ENCODE data around the gene PAX2. TPM values are rescaled to one million over a fixed set of nuclear protein-coding genes. Genes with fewer than 3 reads are reported as not detected.
A peak's percentile ranks its signal among the peaks of the same experiment; 100 is the strongest.

Gene PAX2
- total RNA-seq, 1 donor from 2014 or later = 4.4 TPM

DNA sequence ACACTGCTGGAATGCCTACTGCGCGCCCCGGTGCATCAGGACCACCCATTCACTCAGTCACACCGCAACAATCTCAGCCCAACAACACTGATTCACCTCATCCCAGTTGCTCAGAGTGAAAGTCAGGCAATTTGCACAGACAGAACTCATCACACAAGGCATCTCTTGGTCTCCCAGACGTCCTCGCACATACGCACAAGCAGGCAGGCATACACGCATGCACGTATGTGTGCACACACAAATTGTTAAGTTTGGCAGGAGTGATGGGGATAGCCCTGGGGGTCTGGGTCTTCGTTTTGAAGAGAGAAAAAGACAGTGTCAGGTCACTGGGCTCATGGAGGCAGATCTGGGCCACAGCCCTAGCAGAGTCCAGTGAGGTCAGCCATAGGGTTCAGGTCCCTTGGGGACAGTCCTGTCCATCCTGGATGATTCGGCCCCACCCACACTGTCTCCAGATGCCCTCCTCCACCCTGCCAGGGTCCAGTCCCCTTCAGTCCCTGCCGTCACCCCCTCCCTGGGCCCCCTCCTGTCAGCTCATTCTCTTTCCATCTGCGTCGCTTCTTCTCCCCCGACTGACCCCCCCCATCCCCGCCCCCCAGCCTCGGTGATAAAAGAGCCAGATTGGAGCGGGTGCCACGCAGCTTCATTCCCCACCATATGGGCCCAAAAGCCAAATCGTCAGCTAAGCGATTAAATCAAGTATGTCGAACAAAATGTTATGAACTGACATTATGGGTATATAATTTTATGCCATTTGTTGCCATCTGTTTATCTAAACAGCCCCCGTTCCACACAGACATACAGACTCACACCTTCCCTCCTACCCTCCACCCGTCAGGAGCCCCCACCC, 118.9 kb downstream of the PAX2 start:
- Mint-ChIP-seq H3K36me3 (no peaks in the 10 kb centered on the region), H3K27me3 (peaks cover 81% of the 10 kb centered on the region), H3K4me1 (ENCODE audit: unreplicated experiment) (peaks cover 22% of the 10 kb centered on the region), H3K27ac (no peak overlapping the region), H3K9me3 (no peaks in the 10 kb centered on the region), H3K4me3 (no peak overlapping the region)
- TF ChIP-seq, protein P1, sequence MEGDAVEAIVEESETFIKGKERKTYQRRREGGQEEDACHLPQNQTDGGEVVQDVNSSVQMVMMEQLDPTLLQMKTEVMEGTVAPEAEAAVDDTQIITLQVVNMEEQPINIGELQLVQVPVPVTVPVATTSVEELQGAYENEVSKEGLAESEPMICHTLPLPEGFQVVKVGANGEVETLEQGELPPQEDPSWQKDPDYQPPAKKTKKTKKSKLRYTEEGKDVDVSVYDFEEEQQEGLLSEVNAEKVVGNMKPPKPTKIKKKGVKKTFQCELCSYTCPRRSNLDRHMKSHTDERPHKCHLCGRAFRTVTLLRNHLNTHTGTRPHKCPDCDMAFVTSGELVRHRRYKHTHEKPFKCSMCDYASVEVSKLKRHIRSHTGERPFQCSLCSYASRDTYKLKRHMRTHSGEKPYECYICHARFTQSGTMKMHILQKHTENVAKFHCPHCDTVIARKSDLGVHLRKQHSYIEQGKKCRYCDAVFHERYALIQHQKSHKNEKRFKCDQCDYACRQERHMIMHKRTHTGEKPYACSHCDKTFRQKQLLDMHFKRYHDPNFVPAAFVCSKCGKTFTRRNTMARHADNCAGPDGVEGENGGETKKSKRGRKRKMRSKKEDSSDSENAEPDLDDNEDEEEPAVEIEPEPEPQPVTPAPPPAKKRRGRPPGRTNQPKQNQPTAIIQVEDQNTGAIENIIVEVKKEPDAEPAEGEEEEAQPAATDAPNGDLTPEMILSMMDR (conservative IDR thresholded peaks at IDR 0.05) = no peak
- no peak for DNase-seq (ENCODE audit: extremely low spot score, unreplicated experiment)

DNA sequence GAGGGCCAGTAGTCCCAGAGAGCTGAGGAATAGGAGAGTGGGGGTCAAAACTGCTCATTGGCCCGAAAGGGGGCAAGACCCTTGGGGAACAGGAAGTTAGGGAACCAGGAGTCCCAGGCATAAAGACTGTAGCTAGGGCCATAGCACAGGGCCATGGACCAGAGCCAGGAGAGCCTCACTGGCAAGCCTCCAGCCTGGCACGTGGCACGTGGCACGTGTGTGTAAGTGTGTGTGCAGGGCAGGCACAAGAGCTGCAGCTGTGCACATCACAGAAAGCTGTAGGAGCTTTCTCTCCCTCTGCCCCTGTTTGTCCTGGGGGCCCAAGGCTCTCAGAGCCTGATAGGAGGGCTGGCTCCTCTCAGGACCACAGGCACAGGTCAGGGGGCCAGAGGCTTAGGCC, 119.6 kb downstream of the PAX2 start:
- TF ChIP-seq, protein P1 (conservative IDR thresholded peaks at IDR 0.05) = no peak
- DNase-seq (ENCODE audit: extremely low spot score, unreplicated experiment) = no peak
- peaks cover 80% of the 10 kb centered on the region for H3K27me3 Mint-ChIP-seq

DNA sequence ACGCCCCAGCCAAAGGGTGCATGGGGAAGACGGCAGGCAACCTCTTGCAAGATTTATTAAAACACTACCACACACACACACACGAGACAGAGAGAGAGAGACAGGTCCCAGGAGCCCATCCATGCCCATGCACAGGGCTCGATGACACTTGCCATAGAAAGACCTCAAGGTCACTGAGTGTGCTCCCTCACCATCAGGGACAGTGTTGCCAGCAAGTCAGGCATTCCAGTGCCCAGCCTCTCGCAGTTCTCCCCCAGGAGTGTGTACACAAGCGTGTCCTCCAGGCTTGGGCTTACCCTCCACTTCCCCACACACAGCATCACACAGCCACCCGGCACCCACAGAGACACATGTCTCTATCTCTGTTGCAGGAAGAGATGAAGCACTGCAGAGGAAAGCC, 120.6 kb downstream of the PAX2 start:
- peaks cover 37% of the 10 kb centered on the region for H3K4me1 Mint-ChIP-seq (ENCODE audit: unreplicated experiment)
- peaks cover 71% of the 10 kb centered on the region for H3K27me3 Mint-ChIP-seq
- no peaks in the 10 kb centered on the region for H3K36me3 Mint-ChIP-seq
- no peak overlapping the region for H3K27ac Mint-ChIP-seq
- TF ChIP-seq, protein P1 (conservative IDR thresholded peaks at IDR 0.05) = no peak
- peak overlapping the region; percentile 39 for H3K4me3 Mint-ChIP-seq
- H3K9me3 Mint-ChIP-seq = no peaks in the 10 kb centered on the region
- no peak for DNase-seq (ENCODE audit: extremely low spot score, unreplicated experiment)

More for the DNA sequence above, 119.6 kb downstream of the PAX2 start:
- H3K9me3 Mint-ChIP-seq = no peaks in the 10 kb centered on the region
- no peaks in the 10 kb centered on the region for H3K36me3 Mint-ChIP-seq
- no peak overlapping the region for H3K4me3 Mint-ChIP-seq
- H3K27ac Mint-ChIP-seq = no peak overlapping the region
- H3K4me1 Mint-ChIP-seq (ENCODE audit: unreplicated experiment) = peaks cover 29% of the 10 kb centered on the region

DNA sequence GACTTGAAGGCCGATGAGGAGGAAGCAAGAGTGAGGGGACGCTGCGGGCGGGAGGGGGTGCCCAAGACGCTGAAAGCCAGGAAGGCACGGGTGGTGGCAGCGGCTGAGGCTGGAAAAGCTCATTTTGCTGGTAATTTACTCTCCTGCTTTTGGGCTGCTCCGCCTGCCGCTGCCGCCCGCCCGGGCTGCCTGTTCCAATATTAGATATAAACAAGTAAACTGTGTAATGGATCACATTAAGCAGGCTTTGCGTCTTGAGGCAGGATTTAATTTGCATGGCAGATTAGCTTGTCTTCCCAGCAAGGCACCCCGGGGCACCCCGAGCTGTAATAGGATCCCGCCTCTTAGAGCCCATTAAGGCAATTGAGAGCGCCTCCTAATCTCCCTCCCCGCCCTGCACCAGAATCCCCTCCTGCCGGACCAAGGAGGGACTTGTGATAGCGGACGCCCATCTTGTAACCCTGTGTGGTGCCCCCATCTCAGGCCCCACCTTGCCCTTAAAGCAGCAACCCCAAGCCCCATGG, 121.3 kb downstream of the PAX2 start:
- H3K4me3 Mint-ChIP-seq = peak overlapping the region; percentile 39
- no peaks in the 10 kb centered on the region for H3K36me3 Mint-ChIP-seq
- peaks cover 65% of the 10 kb centered on the region for H3K27me3 Mint-ChIP-seq
- H3K27ac Mint-ChIP-seq = no peak overlapping the region
- no peak for DNase-seq (ENCODE audit: extremely low spot score, unreplicated experiment)
- peaks cover 39% of the 10 kb centered on the region for H3K4me1 Mint-ChIP-seq (ENCODE audit: unreplicated experiment)
- H3K9me3 Mint-ChIP-seq = no peaks in the 10 kb centered on the region
- TF ChIP-seq, protein P1 (conservative IDR thresholded peaks at IDR 0.05) = no peak

DNA sequence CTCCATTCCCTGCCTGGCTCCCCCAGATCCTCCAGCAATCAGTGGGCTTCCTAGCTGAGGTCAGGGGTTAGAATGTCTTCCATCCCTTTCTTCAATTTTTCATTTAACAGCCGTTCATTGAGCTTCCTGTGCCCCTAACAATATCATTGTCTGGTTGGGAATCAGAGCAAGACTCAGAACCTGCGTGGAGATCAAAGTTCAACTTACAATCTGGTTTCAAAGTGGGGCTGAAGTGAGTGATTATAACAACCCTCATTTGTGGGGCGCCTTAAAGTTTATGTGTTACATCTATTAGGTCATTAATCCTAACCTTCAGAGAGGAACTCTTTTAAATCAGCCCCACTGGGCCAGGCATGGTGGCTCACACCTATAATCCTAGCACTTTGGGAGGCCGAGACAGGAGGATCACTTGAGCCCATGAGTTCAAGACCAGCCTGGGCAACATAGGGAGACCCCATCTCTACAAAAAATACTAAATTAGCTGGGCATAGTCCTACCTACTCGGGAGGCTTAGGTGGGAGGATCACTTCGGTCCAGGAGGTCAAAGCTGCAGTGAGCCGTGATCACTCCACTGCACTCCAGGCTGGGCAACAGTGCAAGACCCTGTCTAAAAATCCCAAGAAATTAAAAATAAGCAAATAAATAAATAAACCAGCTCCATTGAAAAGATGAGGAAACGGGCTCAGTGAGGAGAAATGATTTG, 122.0 kb downstream of the PAX2 start:
- no peaks in the 10 kb centered on the region for H3K9me3 Mint-ChIP-seq
- H3K27ac Mint-ChIP-seq = no peak overlapping the region
- H3K36me3 Mint-ChIP-seq = no peaks in the 10 kb centered on the region
- no peak overlapping the region for H3K4me3 Mint-ChIP-seq
- TF ChIP-seq, protein P1 (conservative IDR thresholded peaks at IDR 0.05) = no peak
- no peak for DNase-seq (ENCODE audit: extremely low spot score, unreplicated experiment)
- H3K27me3 Mint-ChIP-seq = peaks cover 61% of the 10 kb centered on the region
- H3K4me1 Mint-ChIP-seq (ENCODE audit: unreplicated experiment) = peaks cover 44% of the 10 kb centered on the region
